ENCODE data around the gene GALC.

Gene GALC

GRCh38 chr14:87935886-87936285, 57.1 kb downstream of the GALC start:
- TF ChIP-seq CTCF (IDR thresholded peaks at IDR 0.05; ENCODE audit: low read depth, low read length) = no peak
- no peak overlapping the region for H3K4me3 ChIP-seq (ENCODE audit: low read depth, low read length)

GRCh38 chr14:87935081-87935828, 57.7 kb downstream of the GALC start:
- no peak overlapping the region for H3K4me3 ChIP-seq (ENCODE audit: low read depth, low read length)
- no peak for TF ChIP-seq CTCF (IDR thresholded peaks at IDR 0.05; ENCODE audit: low read depth, low read length)

GRCh38 chr14:87934185-87934584, 58.8 kb downstream of the GALC start:
- TF ChIP-seq CTCF (IDR thresholded peaks at IDR 0.05; ENCODE audit: low read depth, low read length) = no peak
- H3K4me3 ChIP-seq (ENCODE audit: low read depth, low read length) = no peak overlapping the region

- no peak overlapping the region for H3K4me3 ChIP-seq (ENCODE audit: low read depth, low read length)
- no peak for TF ChIP-seq CTCF (IDR thresholded peaks at IDR 0.05; ENCODE audit: low read depth, low read length)
These were observed 76.1 kb downstream of the GALC start for GRCh38 chr14:87916886-87917275.

- TF ChIP-seq CTCF (IDR thresholded peaks at IDR 0.05; ENCODE audit: low read depth, low read length) = no peak
- no peak overlapping the region for H3K4me3 ChIP-seq (ENCODE audit: low read depth, low read length)
These were observed 76.7 kb downstream of the GALC start for GRCh38 chr14:87916103-87916885.

- no peak overlapping the region for H3K4me3 ChIP-seq (ENCODE audit: low read depth, low read length)
- TF ChIP-seq CTCF (IDR thresholded peaks at IDR 0.05; ENCODE audit: low read depth, low read length) = no peak
These were observed 84.4 kb downstream of the GALC start for GRCh38 chr14:87908550-87908949.

- H3K4me3 ChIP-seq (ENCODE audit: low read depth, low read length) = no peak overlapping the region
- no peak for TF ChIP-seq CTCF (IDR thresholded peaks at IDR 0.05; ENCODE audit: low read depth, low read length)
These were observed 91.3 kb downstream of the GALC start for GRCh38 chr14:87901652-87902051.
